ENCODE results near the gene MAML1.

DNA sequence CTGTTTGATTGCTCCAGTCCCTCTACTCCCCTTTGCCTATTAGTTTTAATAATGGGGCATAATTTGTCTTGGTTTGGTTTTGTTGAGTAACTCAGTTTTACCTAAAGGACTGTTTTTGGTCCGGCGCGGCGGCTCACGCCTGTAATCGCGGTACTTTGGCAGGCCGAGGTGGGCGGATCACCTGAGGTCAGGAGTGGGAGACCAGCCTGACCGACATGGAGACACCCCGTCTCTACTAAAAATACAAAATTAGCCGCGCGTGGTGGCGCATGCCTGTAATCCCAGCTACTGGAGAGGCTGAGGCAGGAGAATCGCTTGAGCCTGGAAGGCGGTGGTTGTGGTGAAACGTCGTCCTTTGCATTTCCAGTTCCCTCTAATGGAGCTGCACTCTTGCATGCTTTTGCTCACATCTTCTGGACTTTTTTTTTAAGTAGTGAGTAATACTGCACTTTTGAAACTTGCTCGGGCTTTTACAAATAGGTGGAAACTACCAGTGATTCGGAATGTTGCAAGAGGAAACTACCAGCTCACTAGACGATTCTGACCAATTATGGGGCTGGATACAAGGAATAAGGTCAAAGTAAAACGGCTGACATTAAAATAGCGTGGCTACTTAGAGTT lies 721 bp upstream of the MAML1 start:
- TF ChIP-seq, protein P1, sequence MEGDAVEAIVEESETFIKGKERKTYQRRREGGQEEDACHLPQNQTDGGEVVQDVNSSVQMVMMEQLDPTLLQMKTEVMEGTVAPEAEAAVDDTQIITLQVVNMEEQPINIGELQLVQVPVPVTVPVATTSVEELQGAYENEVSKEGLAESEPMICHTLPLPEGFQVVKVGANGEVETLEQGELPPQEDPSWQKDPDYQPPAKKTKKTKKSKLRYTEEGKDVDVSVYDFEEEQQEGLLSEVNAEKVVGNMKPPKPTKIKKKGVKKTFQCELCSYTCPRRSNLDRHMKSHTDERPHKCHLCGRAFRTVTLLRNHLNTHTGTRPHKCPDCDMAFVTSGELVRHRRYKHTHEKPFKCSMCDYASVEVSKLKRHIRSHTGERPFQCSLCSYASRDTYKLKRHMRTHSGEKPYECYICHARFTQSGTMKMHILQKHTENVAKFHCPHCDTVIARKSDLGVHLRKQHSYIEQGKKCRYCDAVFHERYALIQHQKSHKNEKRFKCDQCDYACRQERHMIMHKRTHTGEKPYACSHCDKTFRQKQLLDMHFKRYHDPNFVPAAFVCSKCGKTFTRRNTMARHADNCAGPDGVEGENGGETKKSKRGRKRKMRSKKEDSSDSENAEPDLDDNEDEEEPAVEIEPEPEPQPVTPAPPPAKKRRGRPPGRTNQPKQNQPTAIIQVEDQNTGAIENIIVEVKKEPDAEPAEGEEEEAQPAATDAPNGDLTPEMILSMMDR (IDR thresholded peaks at IDR 0.05; ENCODE audit: poor library complexity) = no peak
- TF ChIP-seq EZH2 (IDR thresholded peaks at IDR 0.05; ENCODE audit: borderline replicate concordance) = no peak
- TF ChIP-seq EZH2phosphoT487 (IDR thresholded peaks at IDR 0.05; ENCODE audit: low read depth, severe bottlenecking, unreplicated experiment) = no peak

All from hepatocyte (in vitro differentiated cells).